ENCODE results near the gene SLC2A1.
A peak's percentile ranks its signal among the peaks of the same experiment; 100 is the strongest.

SLC2A1 gene

DNA sequence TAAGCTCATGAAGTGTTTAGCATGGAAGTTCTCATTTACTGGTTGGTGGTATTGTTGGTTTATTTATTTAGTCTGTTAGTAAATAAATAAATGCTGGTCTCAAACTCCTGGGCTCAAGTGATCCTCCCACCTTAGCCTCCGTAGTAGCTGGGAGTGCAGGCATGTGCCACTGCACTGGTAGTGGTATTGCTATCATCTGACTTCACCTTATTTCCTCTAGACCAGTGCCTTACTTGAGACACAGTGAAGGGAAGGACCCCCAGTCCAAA lies 1.4 kb upstream of the SLC2A1 start:
- TF ChIP-seq, protein P1, sequence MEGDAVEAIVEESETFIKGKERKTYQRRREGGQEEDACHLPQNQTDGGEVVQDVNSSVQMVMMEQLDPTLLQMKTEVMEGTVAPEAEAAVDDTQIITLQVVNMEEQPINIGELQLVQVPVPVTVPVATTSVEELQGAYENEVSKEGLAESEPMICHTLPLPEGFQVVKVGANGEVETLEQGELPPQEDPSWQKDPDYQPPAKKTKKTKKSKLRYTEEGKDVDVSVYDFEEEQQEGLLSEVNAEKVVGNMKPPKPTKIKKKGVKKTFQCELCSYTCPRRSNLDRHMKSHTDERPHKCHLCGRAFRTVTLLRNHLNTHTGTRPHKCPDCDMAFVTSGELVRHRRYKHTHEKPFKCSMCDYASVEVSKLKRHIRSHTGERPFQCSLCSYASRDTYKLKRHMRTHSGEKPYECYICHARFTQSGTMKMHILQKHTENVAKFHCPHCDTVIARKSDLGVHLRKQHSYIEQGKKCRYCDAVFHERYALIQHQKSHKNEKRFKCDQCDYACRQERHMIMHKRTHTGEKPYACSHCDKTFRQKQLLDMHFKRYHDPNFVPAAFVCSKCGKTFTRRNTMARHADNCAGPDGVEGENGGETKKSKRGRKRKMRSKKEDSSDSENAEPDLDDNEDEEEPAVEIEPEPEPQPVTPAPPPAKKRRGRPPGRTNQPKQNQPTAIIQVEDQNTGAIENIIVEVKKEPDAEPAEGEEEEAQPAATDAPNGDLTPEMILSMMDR (IDR thresholded peaks at IDR 0.05; ENCODE audit: control insufficient read depth, extremely low read depth, insufficient read depth) = no peak
- H3K4me3 ChIP-seq (ENCODE audit: low read depth, low read length) = no peak overlapping the region
- no peak for DNase-seq (ENCODE audit: low read depth)

DNA sequence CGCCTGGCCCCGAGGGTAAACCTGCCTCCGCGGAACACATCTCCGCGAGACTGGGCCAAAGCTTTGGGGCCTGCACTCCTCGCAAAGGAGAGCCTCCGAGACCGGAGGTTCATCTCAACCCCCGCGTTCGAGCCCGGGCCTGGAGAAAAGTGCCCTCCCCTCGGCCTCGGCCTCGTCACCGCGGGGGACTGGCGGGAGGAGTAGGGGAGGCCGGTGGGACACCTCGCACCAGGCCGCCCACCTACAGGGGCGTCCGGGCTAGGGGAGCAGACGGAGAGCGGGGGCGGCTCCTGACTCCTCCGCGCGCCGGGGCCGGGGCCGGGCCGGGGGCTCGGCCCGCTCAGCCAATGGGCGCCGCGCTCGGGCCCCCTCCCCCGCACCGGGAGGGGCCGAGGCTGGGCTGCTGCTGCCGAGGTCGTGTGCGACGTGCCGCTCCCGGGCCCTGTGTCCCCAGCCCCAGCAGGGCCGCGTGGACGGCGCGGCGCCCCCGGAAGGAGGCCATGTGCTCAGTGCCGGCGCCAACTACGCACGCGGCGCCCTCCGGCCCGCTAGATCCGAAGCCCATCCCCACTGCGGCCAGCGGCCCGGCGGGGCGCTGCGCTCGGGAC lies 684 bp downstream of the SLC2A1 start:
- H3K4me3 ChIP-seq (ENCODE audit: low read depth, low read length) = peak overlapping the region; percentile 77
- TF ChIP-seq, protein P1 (IDR thresholded peaks at IDR 0.05; ENCODE audit: control insufficient read depth, extremely low read depth, insufficient read depth) = no peak
- no peak for DNase-seq (ENCODE audit: low read depth)

DNA sequence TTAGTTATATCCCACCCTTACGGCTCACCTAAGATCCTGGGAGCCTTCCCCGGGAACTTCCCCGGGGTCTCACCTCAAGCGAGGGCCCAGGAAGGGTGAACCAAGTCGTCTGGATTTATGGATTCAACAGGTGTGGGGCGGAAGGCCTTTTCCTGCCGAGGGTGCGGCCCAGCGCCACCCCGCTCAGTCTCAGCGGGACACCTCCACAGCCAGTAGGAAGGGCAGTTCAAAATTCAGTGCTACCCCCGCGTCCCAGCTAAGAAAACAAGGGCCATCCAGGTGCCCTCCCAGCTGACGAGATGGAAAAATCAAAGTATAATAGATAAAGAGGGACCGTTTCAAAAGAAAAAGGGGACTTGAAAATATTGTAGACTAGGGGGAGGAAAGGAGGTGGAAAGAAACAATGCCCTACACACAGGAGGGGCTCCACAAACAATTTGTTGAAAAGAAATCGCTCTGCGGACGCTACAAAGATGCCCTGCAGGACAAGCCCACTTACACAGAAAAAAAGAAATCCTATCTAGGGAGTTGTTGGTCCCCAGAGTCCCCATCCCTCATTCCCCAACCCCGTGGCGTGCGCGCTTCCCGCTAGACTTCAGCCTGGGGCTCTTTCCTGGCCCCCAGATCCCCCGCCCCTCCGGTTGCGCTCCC lies 1.3 kb downstream of the SLC2A1 start:
- peak overlapping the region; percentile 77 for H3K4me3 ChIP-seq (ENCODE audit: low read depth, low read length)
- TF ChIP-seq, protein P1 (IDR thresholded peaks at IDR 0.05; ENCODE audit: control insufficient read depth, extremely low read depth, insufficient read depth) = no peak
- no peak for DNase-seq (ENCODE audit: low read depth)

DNA sequence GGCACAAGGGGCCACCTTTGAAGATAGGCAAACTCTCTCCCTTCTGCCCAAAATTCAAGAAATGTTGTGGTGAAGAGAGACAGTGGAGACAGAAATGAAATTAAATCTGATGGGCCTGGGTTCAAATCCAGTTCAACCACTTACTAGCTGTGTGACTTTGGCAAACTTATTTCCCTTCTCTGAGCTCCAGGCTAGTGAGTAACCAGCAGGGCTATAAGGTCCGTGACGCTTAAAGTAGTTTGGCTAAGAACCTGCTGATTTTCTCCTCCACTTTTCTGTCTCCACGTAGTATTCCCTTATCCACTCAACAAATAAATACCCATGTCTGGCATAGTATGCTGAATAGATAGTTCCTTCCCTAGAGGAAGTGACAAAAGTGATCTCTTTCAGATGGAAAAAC lies 1.9 kb downstream of the SLC2A1 start:
- TF ChIP-seq, protein P1 (IDR thresholded peaks at IDR 0.05; ENCODE audit: control insufficient read depth, extremely low read depth, insufficient read depth) = no peak
- H3K4me3 ChIP-seq (ENCODE audit: low read depth, low read length) = peak overlapping the region; percentile 77
- no peak for DNase-seq (ENCODE audit: low read depth)

DNA sequence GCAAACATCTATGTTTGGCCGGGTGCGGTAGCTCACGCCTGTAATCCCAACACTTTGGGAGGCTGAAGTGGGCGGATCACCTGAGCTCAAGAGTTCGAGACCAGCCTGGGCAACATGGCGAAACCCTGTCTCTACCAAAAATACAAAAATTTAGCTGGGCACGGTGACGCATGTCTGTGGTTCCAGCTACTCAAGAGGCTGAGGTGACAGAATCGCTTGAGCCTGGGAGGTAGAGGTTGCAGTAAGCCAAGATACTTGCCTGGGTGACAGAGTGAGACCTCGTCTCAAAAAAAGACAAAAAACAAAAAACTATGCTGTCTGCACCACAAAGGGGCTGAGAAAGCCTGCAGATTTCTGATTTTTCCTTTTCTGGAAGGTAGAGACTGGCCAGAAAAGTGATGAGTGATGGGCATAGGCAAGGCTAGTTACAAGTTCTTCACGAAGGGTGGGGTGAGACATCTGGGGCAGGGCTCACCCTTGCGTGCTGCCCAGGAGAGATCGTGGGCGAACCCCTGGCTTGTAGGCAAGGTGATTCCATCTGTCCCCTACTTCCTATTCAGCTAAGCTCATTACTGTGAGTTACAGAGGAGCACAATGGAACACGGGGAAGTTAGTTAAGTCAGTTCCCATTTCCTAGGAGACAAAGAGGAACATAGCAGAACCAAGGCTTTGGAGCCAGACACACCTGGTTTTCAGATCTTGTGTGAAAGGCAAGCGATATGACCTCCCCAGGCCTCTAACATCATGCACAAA lies 3.2 kb downstream of the SLC2A1 start:
- TF ChIP-seq, protein P1 (IDR thresholded peaks at IDR 0.05; ENCODE audit: control insufficient read depth, extremely low read depth, insufficient read depth) = no peak
- H3K4me3 ChIP-seq (ENCODE audit: low read depth, low read length) = no peak overlapping the region
- no peak for DNase-seq (ENCODE audit: low read depth)

DNA sequence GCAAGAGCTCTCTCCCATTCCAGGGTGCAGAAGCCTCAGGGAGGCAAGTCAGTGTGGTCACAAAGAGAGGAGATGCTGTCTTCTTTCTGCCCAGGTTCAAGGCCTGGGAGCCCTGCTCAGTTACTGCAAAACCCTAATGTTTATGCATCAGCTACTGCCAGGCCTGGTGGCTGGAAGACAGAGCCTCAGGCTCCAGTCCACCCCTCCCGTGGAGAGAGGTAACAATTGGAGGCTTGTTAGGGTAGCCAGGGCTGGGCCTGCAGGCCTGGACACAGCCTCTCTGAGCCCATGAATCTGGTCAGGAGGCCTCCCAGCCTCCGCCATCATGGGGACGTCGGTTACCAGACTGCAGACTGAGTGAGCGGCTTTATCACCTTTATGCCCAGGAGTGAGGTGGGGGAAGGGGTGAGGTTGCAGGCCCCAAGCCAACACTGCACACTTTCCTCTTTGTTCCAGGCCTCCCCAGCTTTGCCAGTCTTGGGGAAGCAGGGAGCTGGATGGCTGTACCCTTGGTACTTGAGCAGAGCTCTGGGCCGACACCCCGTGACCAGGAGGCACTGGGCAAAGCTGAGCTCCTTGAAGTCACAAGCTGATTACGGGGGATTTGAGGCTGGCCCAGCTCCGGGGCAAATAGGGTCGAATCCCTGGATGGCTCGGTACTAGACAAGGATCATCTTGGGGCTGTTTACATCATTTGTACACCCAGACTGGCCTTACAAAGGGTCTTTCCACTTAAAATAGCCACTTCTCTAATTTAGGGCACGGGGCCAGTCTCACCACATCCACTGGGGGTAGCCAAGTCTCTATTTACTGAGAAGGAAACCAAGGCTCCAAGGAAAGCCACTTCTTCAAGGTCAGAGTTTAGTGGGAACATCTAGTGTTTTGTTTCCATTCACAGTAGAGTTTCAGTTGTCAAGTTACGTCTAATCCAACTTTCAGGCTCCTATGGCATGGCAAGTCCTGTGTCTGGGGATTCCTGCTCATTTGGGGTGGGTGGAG lies 5.2 kb downstream of the SLC2A1 start:
- TF ChIP-seq, protein P1 (IDR thresholded peaks at IDR 0.05; ENCODE audit: control insufficient read depth, extremely low read depth, insufficient read depth) = no peak
- H3K4me3 ChIP-seq (ENCODE audit: low read depth, low read length) = no peak overlapping the region
- DNase-seq (ENCODE audit: low read depth) = no peak
